GM18511 (cell line): Measurements from ENCODE around the gene CLCN1.

Experiments
- ATAC-seq: cut with Tn5 transposase; IDR thresholded peaks from one replicate; pipeline ENCODE4 v1.9.1; 2021; ENCODE audit warnings: mild to moderate bottlenecking, moderate library complexity; ENCODE audit not compliant: unreplicated experiment

Gene CLCN1

GRCh38 chr7:143329471-143330170 lies 13.7 kb downstream of the CLCN1 start:
- ATAC-seq: no peak

DNA sequence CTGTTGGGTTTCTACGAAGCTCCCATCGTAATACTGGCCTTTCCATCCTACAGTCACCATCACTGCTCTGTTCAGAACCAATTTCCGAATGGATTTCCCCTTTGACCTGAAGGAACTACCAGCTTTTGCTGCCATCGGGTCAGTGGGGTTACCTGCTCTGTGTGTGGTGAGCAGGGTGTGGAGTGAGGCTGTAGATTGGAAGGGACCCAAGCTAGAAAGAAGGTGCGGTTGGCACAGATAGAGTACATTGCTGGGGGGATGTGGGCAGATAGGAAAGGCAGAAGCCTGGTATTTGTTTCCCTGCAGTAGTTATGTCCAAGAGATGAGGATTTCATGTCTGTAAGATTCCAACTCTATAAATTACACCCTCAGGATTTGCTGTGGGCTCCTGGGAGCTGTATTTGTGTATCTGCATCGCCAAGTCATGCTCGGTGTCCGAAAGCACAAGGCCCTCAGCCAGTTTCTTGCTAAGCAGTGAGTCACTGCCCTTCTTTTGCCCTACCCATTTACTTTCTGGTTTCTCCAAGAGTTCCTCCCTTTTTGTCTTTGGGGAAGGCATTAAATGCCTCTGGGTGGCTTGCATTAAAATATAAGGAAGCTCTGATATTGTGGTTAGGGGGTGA lies 15.4 kb downstream of the CLCN1 start:
- no peak for ATAC-seq

- no peak for ATAC-seq
Measured at GRCh38 chr7:143334244-143334643, 18.3 kb downstream of the CLCN1 start.

DNA sequence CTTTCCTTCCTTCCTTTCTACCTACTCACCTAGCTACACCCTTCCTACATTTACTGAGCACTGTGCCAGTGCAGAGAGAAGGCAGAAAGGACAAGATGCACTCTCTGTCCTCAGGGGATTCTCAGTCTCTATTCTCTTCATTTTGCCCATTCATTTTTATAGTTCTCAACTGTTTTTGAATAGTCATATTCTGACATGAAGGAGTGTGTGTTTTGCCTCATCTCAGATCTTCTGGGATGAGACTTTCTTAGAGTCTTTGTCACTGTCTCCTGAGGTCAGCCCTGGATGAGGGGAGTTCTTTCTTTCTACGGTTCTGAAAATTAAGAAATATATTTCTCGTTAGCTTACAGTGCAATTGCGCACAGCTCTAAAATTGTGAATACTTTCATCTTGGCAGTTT lies 21.3 kb downstream of the CLCN1 start:
- ATAC-seq: no peak

- ATAC-seq: no peak
Measured at GRCh38 chr7:143341842-143342241, 25.9 kb downstream of the CLCN1 start.

GRCh38 chr7:143343596-143343995 lies 27.7 kb downstream of the CLCN1 start:
- no peak for ATAC-seq

GRCh38 chr7:143345428-143345900 lies 29.6 kb downstream of the CLCN1 start:
- peak; percentile 83 for ATAC-seq

- no peak for ATAC-seq
Measured at GRCh38 chr7:143346018-143346417, 30.1 kb downstream of the CLCN1 start.

DNA sequence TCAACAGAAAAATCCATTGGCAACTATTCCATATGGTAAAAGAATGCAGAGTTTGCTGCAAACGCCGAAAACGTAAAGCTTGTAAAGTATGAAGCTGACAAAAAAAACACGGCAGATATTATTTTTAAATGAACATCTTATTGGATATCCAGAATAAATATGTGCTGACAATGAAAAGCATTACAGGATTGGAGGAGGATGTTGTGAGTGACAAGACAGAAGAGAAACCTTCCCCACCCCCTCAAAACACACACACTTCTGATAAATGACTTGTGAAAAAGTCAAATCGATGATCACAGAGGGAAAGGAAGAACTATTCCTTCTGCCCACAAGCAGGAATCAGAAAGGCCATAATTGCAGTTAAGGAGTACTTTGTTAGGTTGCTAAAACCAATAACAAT lies 32.0 kb downstream of the CLCN1 start:
- ATAC-seq: no peak

GRCh38 chr7:143351060-143351459 lies 35.1 kb downstream of the CLCN1 start:
- ATAC-seq: no peak

DNA sequence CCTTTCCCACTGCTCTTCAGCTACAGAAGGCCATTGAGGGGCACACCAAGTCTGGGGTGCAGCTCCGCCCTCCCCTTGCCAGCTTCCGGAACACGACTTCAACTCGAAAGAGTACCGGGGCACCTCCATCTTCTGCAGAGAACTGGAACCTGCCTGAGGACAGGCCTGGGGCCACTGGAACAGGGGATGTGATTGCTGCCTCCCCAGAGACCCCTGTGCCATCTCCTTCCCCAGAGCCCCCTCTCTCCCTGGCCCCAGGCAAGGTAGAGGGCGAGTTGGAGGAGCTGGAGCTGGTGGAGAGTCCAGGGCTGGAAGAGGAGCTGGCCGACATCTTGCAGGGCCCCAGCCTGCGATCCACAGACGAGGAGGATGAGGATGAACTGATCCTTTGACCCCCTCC lies 35.7 kb downstream of the CLCN1 start:
- ATAC-seq: no peak

DNA sequence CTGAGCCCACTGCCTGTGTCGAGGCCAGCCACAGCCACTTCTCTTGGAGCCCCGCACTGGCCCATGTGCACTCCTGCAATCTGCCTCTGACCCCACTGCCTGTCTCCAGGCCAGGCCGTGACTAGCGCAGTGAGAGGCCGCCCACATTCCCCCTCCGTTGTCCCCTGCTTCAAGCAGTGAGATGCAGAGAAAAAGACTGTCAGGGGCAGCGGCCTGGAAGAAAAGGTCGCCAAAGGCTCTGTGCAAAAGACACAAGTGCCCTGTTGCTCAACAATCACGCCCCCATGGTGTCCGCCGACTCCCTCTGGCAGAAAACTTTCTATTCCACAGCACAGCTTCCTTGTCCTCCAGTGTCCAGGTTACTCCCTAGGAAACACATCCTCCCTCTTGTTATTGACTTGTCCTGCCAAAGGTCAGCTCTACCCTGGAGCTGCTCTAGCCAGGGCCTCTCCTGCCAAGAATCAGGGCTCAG lies 36.7 kb downstream of the CLCN1 start:
- no peak for ATAC-seq

DNA sequence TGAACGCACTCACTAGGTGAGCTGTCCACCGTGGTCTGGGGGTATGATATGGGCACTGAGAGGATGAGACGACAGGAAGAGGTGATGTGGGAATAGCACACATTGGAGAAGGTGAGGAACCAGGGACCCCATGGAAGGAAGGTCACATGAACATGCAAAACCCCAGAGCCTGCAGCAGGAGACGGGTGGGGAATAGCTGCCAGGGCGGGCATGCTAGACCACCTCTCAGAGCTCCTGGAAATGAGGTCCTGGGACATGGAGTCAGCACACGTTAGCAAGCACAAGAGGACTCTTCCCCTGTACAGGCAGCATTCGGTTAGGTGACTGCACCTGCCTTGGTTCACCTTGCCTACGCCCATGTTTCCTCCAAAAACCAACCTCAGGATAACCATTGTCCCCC lies 38.5 kb downstream of the CLCN1 start:
- ATAC-seq: no peak

- no peak for ATAC-seq
Measured at GRCh38 chr7:143354965-143355364, 39.1 kb downstream of the CLCN1 start.

DNA sequence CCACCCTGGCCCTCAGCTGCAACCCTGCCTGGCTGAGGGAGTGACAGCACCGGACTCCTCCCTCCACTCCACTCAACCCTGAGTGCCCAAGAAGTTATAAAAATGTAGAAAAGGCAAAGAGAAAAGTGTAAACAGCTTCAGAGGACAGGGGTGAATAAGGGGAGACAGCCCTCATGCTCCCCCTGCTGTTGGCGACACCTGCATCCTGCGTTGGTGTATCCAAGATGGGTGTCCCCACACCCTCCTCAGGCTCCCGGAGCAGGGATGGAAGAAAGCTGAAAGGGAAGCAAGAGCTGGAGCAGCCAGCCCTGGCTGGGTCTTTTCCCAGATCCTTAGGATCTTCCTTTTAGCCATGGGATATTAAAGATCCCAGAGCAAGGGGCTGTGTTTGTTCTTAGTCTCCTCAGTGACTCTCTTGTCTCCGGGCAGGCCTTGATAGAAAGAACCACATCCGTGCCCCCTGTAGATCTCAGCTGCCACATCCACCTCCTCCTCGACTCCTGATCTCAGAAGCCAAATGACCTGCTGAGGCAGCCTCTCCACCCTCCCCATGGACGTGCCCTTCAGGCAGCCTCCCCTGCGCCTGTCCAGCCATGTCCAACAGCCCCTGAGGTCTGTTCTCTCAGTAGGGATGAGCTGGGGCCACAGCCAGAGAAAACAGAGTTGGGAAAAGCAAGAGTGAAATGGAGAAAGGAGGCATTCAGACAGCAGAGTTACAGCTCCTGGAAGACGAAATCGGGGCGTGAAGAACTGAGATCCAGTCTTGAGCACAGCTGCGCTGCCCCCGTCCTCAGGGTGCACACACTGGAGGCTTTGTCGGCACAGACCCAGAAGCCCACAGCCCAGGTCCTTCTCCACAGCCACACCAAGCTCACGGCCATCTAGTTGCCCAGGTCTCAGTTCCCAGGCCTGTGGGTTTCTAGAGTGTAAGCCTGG lies 39.8 kb downstream of the CLCN1 start:
- no peak for ATAC-seq

GRCh38 chr7:143356414-143357050 lies 40.6 kb downstream of the CLCN1 start:
- ATAC-seq: no peak

DNA sequence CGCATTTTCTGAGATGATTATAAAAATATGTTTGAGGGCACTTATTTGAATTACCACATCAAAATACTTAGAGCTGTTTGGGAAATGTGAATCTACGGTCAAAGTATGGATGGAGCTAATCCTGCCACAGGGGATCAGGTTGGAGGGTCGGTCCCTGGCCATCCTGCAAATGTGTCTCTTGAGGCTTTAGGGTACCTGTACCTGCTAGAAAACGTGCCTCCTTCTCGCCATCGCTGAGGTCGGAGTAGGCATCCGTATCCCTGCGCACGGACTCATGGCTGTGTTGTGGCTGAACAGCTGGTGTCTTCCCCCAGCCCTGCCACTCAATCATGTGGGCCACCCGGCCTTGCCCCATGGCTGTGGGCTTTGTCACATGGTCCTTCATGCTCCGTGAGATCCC lies 42.7 kb downstream of the CLCN1 start:
- ATAC-seq: no peak

- ATAC-seq: no peak
Measured at GRCh38 chr7:143359771-143360353, 44.0 kb downstream of the CLCN1 start.

DNA sequence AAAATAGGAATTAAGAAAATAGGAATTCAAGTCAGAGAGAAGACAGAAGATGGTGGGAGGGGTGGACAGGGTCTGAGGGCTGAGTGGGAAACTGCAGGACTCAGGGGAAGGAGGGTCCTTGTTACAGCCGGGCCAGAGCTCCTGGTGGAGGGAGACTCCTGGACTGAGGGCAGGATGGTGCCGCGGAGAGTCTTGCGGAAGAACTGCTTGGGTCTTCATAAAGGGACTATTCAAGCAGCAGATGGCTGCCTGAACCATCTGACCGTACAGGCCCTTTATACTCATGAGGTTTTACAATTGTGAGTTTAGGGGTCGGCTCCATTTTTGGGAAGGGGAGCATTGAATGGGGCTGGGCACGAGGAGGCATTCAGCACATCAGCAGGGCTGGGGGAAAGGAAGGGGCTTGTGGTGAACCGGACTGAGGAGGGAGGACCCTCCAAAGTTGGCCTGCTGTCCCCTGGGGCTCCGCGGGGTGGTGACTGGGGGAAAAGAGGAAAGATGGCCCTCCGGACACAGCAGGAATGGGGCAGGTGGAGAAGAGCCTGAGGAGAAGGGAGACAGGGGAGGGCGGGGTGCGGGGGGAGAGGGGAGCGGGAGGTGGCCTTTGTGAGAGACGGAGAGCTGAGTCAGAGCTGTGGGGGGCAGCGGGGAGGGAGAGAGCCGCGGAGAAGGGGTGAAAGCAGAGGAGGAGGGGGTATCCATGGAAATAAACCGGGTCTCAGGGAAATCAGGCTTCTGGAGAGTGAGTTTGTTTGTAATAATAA lies 45.1 kb downstream of the CLCN1 start:
- ATAC-seq: no peak
